Glutamatergic neuron (in vitro differentiated cells): ENCODE results near the gene SIGLEC8. TPM values are rescaled to one million over a fixed set of nuclear protein-coding genes. Genes with fewer than 3 reads are reported as not detected.

Source experiments
- DNase-seq: peaks from one replicate; pipeline ENCODE4 v3.0.0; 2022
- H3K27ac Mint-ChIP-seq: one replicate; pipeline ENCODE4 v1.8.0; 2020; ENCODE audit warnings: mild to moderate bottlenecking, mixed read lengths, inconsistent platforms; ENCODE audit not compliant: unreplicated experiment
- H3K27me3 Mint-ChIP-seq: one replicate; pipeline ENCODE4 v1.8.0; 2020; ENCODE audit warnings: mild to moderate bottlenecking, moderate library complexity, mixed read lengths, inconsistent platforms; ENCODE audit not compliant: unreplicated experiment
- H3K36me3 Mint-ChIP-seq: one replicate; pipeline ENCODE4 v1.8.0; 2020; ENCODE audit warnings: mild to moderate bottlenecking, mixed read lengths, inconsistent platforms; ENCODE audit not compliant: unreplicated experiment
- H3K4me1 Mint-ChIP-seq: one replicate; pipeline ENCODE4 v1.8.0; 2020; ENCODE audit warnings: mild to moderate bottlenecking, low read depth, mixed read lengths, inconsistent platforms; ENCODE audit not compliant: unreplicated experiment
- H3K4me3 Mint-ChIP-seq: one replicate; pipeline ENCODE4 v1.8.0; 2020; ENCODE audit warnings: mild to moderate bottlenecking, mixed read lengths, inconsistent platforms; ENCODE audit not compliant: unreplicated experiment
- H3K9me3 Mint-ChIP-seq: one replicate; pipeline ENCODE4 v1.8.0; 2020; ENCODE audit warnings: mild to moderate bottlenecking, moderate library complexity, mixed read lengths, inconsistent platforms; ENCODE audit not compliant: unreplicated experiment
- CTCF ChIP-seq: fragments of 200-600 bp; sonication (generic); IDR thresholded peaks from one replicate; pipeline ENCODE4 v1.5.0; 2021; ENCODE audit not compliant: partially characterized antibody, unreplicated experiment
- total RNA-seq: library from RNA; stranded (reverse); fragmentation: NEBNext Ultra II Directional; extraction: Animal tissue kit (Norgen Biotek cat#: 25700); gene quantifications from one replicate; pipeline ENCODE4 v1.2.1, GENCODE V29; 2021; ENCODE audit not compliant: unreplicated experiment

SIGLEC8 gene
- total RNA-seq, 1 donor from 2014 or later = not detected

GRCh38 chr19:51480590-51480989 is 22.3 kb upstream of the SIGLEC8 start:
- Mint-ChIP-seq H3K4me3 (no peak overlapping the region), H3K36me3 (no peaks in the 10 kb centered on the region), H3K27me3 (peaks cover 8% of the 10 kb centered on the region), H3K27ac (no peak overlapping the region), H3K4me1 (no peaks in the 10 kb centered on the region), H3K9me3 (peaks cover 3% of the 10 kb centered on the region)
- TF ChIP-seq CTCF = no peak
- no peak for DNase-seq

GRCh38 chr19:51479531-51480331 is 21.5 kb upstream of the SIGLEC8 start:
- no peak for TF ChIP-seq CTCF
- DNase-seq = no peak
- Mint-ChIP-seq H3K9me3 (peaks cover 1% of the 10 kb centered on the region), H3K27ac (no peak overlapping the region), H3K27me3 (peaks cover 9% of the 10 kb centered on the region), H3K36me3 (no peaks in the 10 kb centered on the region), H3K4me3 (no peak overlapping the region), H3K4me1 (no peaks in the 10 kb centered on the region)

GRCh38 chr19:51478381-51479234 is 20.4 kb upstream of the SIGLEC8 start, which contains the start of gene CEACAM18:
TSS of gene CEACAM18 (plus strand) at chr19:51478539.
- H3K36me3 Mint-ChIP-seq = no peaks in the 10 kb centered on the region
- no peak within 1 kb of the TSS for H3K27ac Mint-ChIP-seq
- no peaks in the 10 kb centered on the region for H3K4me1 Mint-ChIP-seq
- no peak for TF ChIP-seq CTCF
- no peak within 1 kb of the TSS for H3K4me3 Mint-ChIP-seq
- peaks cover 1% of the 10 kb centered on the region for H3K9me3 Mint-ChIP-seq
- peaks cover 11% of the 10 kb centered on the region for H3K27me3 Mint-ChIP-seq
- no peak for DNase-seq

- no peak for TF ChIP-seq CTCF
- no peak for DNase-seq
- Mint-ChIP-seq H3K4me3 (no peak overlapping the region), H3K9me3 (peaks cover 3% of the 10 kb centered on the region), H3K27me3 (peaks cover 11% of the 10 kb centered on the region), H3K27ac (no peak overlapping the region), H3K4me1 (no peaks in the 10 kb centered on the region), H3K36me3 (no peaks in the 10 kb centered on the region)
These were observed 19.1 kb upstream of the SIGLEC8 start for GRCh38 chr19:51477344-51477743.
